HepG2 (cell line): ENCODE measurements around the gene C17orf75. TPM values are rescaled to one million over a fixed set of nuclear protein-coding genes. Genes with fewer than 3 reads are reported as not detected.

Experiments used
- CEBPB ChIP-seq: IDR thresholded peaks from 2 replicates; pipeline ENCODE4 v1.6.1; 2011; ENCODE audit warnings: low read depth, low read length, improper control_type of control experiment, borderline replicate concordance
- CREB3 ChIP-seq: sonication (generic); formaldehyde crosslinking; IDR thresholded peaks from 2 replicates; pipeline ENCODE4 v1.5.0; 2020; ENCODE audit warnings: missing genetic modification reagents
- FOXM1 ChIP-seq: sonication (generic); formaldehyde crosslinking; IDR thresholded peaks from 2 replicates; pipeline ENCODE4 v1.5.0; 2020; ENCODE audit warnings: missing genetic modification reagents
- GABPB1 ChIP-seq: IDR thresholded peaks from 2 replicates; pipeline ENCODE4 v1.6.1; 2016; ENCODE audit warnings: mild to moderate bottlenecking, missing genetic modification reagents, moderate library complexity, missing compliant biosample characterization
- NCOA2 ChIP-seq: sonication (generic); formaldehyde crosslinking; IDR thresholded peaks from 2 replicates; pipeline ENCODE4 v1.8.0; 2022; ENCODE audit warnings: inconsistent platforms
- SNAI1 ChIP-seq: sonication (generic); formaldehyde crosslinking; IDR thresholded peaks from 2 replicates; pipeline ENCODE4 v1.5.0; 2020; ENCODE audit warnings: mild to moderate bottlenecking, missing genetic modification reagents, borderline replicate concordance
- TEAD3 ChIP-seq: optimal IDR thresholded peaks from 2 replicates; pipeline ENCODE3; 2016; ENCODE audit warnings: borderline replicate concordance
- TFAP4 ChIP-seq: sonication (generic); IDR thresholded peaks from 2 replicates; pipeline ENCODE4 v1.6.1; 2016; ENCODE audit warnings: low read depth, borderline replicate concordance
- ZC3H13 ChIP-seq: sonication (generic); formaldehyde crosslinking; IDR thresholded peaks from 2 replicates; pipeline ENCODE4 v1.8.1; 2023; ENCODE audit warnings: mild to moderate bottlenecking, missing genetic modification reagents, moderate library complexity
- ZKSCAN1 ChIP-seq: fragments of 150-350 bp; IDR thresholded peaks from 2 replicates; pipeline ENCODE4 v1.6.1; 2014; ENCODE audit warnings: low read length
- ZNF142 ChIP-seq: sonication (generic); formaldehyde crosslinking; IDR thresholded peaks from 2 replicates; pipeline ENCODE4 v1.4.0; 2020; ENCODE audit warnings: missing genetic modification reagents
- ZNF224 ChIP-seq: sonication (generic); formaldehyde crosslinking; IDR thresholded peaks from 2 replicates; pipeline ENCODE4 v1.5.0; 2020; ENCODE audit warnings: mild to moderate bottlenecking, missing genetic modification reagents
- polyA plus RNA-seq, 8 experiments: library from polyadenylated mRNA; depleted of rRNA in 3 of 8; stranded (reverse) in 7 of 8; unstranded in 1 of 8; fragments of >200 nt; fragmentation: Illumina TruSeq in 4 of 8; extraction: Trizol in 4 of 8; gene quantifications; 2 replicates each; pipeline versions ENCODE4 v1.2.1 to v1.2.3, GENCODE V29; 2011 to 2016; ENCODE audit warnings: low read depth in 4 of 8, missing spikeins in 1 of 8, mixed read lengths in 1 of 8; ENCODE audit not compliant: insufficient read depth in 1 of 8
- total RNA-seq, 5 experiments: library from RNA; depleted of rRNA; stranded (reverse); fragments of >200 nt; fragmentation: Illumina TruSeq; extraction: Trizol; gene quantifications; 2 replicates each; pipeline ENCODE4 v1.2.3, GENCODE V29; 2016; ENCODE audit warnings: low read depth in 1 of 5
- TF ChIP-seq, protein P1 (sequence below): sonication (generic); formaldehyde crosslinking; conservative IDR thresholded peaks from 2 replicates; pipeline ENCODE4 v1.8.0; 2022; ENCODE audit warnings: low read depth, missing genetic modification reagents
- TF ChIP-seq, protein P2 (sequence below): sonication (generic); formaldehyde crosslinking; IDR thresholded peaks from 2 replicates; pipeline ENCODE4 v1.5.1; 2020; ENCODE audit warnings: mild to moderate bottlenecking, missing genetic modification reagents, borderline replicate concordance

The C17orf75 gene
- total and polyA plus RNA-seq, 2 of the 13 experiments (the other 11 are each of a cell fraction or from before 2014, with no cell fraction given): 16.2 to 33.0 TPM

GRCh38 chr17:32341857-32342602, at the start of gene C17orf75 (continued):
- peak; percentile 79 for TF ChIP-seq TEAD3 (CRISPR knock-in tag)
- TF ChIP-seq ZKSCAN1: 0 out of 2 replicates have a peak, but pooled peaks have one; percentile 64
- TF ChIP-seq, protein P1, sequence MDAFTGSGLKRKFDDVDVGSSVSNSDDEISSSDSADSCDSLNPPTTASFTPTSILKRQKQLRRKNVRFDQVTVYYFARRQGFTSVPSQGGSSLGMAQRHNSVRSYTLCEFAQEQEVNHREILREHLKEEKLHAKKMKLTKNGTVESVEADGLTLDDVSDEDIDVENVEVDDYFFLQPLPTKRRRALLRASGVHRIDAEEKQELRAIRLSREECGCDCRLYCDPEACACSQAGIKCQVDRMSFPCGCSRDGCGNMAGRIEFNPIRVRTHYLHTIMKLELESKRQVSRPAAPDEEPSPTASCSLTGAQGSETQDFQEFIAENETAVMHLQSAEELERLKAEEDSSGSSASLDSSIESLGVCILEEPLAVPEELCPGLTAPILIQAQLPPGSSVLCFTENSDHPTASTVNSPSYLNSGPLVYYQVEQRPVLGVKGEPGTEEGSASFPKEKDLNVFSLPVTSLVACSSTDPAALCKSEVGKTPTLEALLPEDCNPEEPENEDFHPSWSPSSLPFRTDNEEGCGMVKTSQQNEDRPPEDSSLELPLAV: no peak
- no peak for TF ChIP-seq SNAI1 (CRISPR knock-in tag)
- TF ChIP-seq ZNF224 (CRISPR knock-in tag): peak; percentile 75; the same call in 1 of the 2 replicates
- no peak for TF ChIP-seq CEBPB
- no peak for TF ChIP-seq FOXM1 (CRISPR knock-in tag)
- TF ChIP-seq ZC3H13 (CRISPR knock-in tag): no peak
- TF ChIP-seq NCOA2 (CRISPR knock-in tag): peak; percentile 69
- no peak for TF ChIP-seq CREB3
- TF ChIP-seq GABPB1 (CRISPR knock-in tag): peak; percentile 97
- TF ChIP-seq, protein P2, sequence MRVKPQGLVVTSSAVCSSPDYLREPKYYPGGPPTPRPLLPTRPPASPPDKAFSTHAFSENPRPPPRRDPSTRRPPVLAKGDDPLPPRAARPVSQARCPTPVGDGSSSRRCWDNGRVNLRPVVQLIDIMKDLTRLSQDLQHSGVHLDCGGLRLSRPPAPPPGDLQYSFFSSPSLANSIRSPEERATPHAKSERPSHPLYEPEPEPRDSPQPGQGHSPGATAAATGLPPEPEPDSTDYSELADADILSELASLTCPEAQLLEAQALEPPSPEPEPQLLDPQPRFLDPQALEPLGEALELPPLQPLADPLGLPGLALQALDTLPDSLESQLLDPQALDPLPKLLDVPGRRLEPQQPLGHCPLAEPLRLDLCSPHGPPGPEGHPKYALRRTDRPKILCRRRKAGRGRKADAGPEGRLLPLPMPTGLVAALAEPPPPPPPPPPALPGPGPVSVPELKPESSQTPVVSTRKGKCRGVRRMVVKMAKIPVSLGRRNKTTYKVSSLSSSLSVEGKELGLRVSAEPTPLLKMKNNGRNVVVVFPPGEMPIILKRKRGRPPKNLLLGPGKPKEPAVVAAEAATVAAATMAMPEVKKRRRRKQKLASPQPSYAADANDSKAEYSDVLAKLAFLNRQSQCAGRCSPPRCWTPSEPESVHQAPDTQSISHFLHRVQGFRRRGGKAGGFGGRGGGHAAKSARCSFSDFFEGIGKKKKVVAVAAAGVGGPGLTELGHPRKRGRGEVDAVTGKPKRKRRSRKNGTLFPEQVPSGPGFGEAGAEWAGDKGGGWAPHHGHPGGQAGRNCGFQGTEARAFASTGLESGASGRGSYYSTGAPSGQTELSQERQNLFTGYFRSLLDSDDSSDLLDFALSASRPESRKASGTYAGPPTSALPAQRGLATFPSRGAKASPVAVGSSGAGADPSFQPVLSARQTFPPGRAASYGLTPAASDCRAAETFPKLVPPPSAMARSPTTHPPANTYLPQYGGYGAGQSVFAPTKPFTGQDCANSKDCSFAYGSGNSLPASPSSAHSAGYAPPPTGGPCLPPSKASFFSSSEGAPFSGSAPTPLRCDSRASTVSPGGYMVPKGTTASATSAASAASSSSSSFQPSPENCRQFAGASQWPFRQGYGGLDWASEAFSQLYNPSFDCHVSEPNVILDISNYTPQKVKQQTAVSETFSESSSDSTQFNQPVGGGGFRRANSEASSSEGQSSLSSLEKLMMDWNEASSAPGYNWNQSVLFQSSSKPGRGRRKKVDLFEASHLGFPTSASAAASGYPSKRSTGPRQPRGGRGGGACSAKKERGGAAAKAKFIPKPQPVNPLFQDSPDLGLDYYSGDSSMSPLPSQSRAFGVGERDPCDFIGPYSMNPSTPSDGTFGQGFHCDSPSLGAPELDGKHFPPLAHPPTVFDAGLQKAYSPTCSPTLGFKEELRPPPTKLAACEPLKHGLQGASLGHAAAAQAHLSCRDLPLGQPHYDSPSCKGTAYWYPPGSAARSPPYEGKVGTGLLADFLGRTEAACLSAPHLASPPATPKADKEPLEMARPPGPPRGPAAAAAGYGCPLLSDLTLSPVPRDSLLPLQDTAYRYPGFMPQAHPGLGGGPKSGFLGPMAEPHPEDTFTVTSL (CRISPR knock-in tag): no peak
- peak; percentile 49; the same call in 1 of the 2 replicates for TF ChIP-seq TFAP4
- TF ChIP-seq ZNF142: peak; percentile 71
